Measurements from ENCODE around the gene TMEM219.
"Not testable (repeated sequence)": the region's sequence is repeated elsewhere in the genome, so short reads cannot be mapped to it uniquely, and the experiment has no call there.

Gene TMEM219

GRCh38 chr16:30010844-30011713 is 49.2 kb downstream of the TMEM219 start, which contains the start of gene DOC2A:
Gene DOC2A, minus strand, starts transcription at chr16:30011027. Its CDS starts 805 bp downstream, at chr16:30010222.
- DNase-seq (ENCODE audit: low read depth in 3 of 3) = peak in 1 of 3 experiments; percentile 34

- no peak for DNase-seq (ENCODE audit: low read depth in 3 of 3)
Observed at GRCh38 chr16:30011714-30012504, 50.0 kb downstream of the TMEM219 start.

- DNase-seq (ENCODE audit: low read depth in 3 of 3) = not testable (repeated sequence)
Observed at GRCh38 chr16:30012598-30012997, 50.7 kb downstream of the TMEM219 start.

GRCh38 chr16:30015450-30015849 is 53.6 kb downstream of the TMEM219 start:
- not testable (repeated sequence) for DNase-seq (ENCODE audit: low read depth in 3 of 3)

GRCh38 chr16:30016555-30017276 is 54.8 kb downstream of the TMEM219 start:
- DNase-seq (ENCODE audit: low read depth in 3 of 3) = no peak

- no peak for DNase-seq (ENCODE audit: low read depth in 3 of 3)
Observed at GRCh38 chr16:30017277-30017656, 55.4 kb downstream of the TMEM219 start.

- not testable (repeated sequence) for DNase-seq (ENCODE audit: low read depth in 3 of 3)
Observed at GRCh38 chr16:30017937-30018336, 56.1 kb downstream of the TMEM219 start.

- no peak for DNase-seq (ENCODE audit: low read depth in 3 of 3)
Observed at GRCh38 chr16:30018731-30019158, 56.9 kb downstream of the TMEM219 start.
